ENCODE data around the gene LRSAM1.

The LRSAM1 gene

GRCh38 chr9:127500862-127501261, 49.6 kb downstream of the LRSAM1 start:
- DNase-seq, result no peak

- no peak for DNase-seq
Measured at GRCh38 chr9:127501821-127502343, 50.6 kb downstream of the LRSAM1 start.

- DNase-seq, result no peak
Measured at GRCh38 chr9:127502706-127503378, 51.5 kb downstream of the LRSAM1 start.

- no peak for DNase-seq
Measured at GRCh38 chr9:127503379-127503921, 52.1 kb downstream of the LRSAM1 start.

- DNase-seq, result peak; percentile 6
Measured at GRCh38 chr9:127503947-127504886, 52.9 kb downstream of the LRSAM1 start.

- DNase-seq, result no peak
Measured at GRCh38 chr9:127504887-127505251, 53.6 kb downstream of the LRSAM1 start.

- DNase-seq, result no peak
Measured at GRCh38 chr9:127505396-127506116, 54.2 kb downstream of the LRSAM1 start.

GRCh38 chr9:127506117-127506813, 55.0 kb downstream of the LRSAM1 start:
- no peak for DNase-seq

- no peak for DNase-seq
Measured at GRCh38 chr9:127506814-127507750, 55.8 kb downstream of the LRSAM1 start.

- DNase-seq, result no peak
Measured at GRCh38 chr9:127507751-127508648, 56.7 kb downstream of the LRSAM1 start.

GRCh38 chr9:127508901-127509260, 57.6 kb downstream of the LRSAM1 start:
- no peak for DNase-seq

- DNase-seq, result no peak
Measured at GRCh38 chr9:127509261-127509954, 58.1 kb downstream of the LRSAM1 start.

GRCh38 chr9:127509955-127510299, 58.6 kb downstream of the LRSAM1 start:
- no peak for DNase-seq

GRCh38 chr9:127514468-127514867, 63.2 kb downstream of the LRSAM1 start:
- DNase-seq, result no peak

GRCh38 chr9:127516835-127517607, 65.7 kb downstream of the LRSAM1 start:
- DNase-seq, result no peak

GRCh38 chr9:127517620-127518019, 66.3 kb downstream of the LRSAM1 start:
- no peak for DNase-seq

GRCh38 chr9:127518091-127518856, 67.0 kb downstream of the LRSAM1 start:
- no peak for DNase-seq
